GM10847 (cell line): ENCODE data around the gene ARSI.

Experiments used
- POLR2A ChIP-seq: IDR thresholded peaks from 2 replicates; pipeline ENCODE4 v1.6.1; 2011; ENCODE audit not compliant: insufficient read length; ENCODE audit errors: extremely low read depth

Gene ARSI

GRCh38 chr5:150302301-150303069, at the start of gene ARSI:
Gene ARSI (minus strand): TSS chr5:150302905. CDS start chr5:150302373, 532 bp downstream.
- no peak for TF ChIP-seq POLR2A

GRCh38 chr5:150350524-150351344, 48.0 kb upstream of the ARSI start:
- TF ChIP-seq POLR2A = no peak

- no peak for TF ChIP-seq POLR2A
These were observed 47.1 kb upstream of the ARSI start for GRCh38 chr5:150349681-150350275.

- TF ChIP-seq POLR2A = no peak
These were observed 44.7 kb upstream of the ARSI start for GRCh38 chr5:150347451-150347850.

GRCh38 chr5:150347003-150347402, 44.3 kb upstream of the ARSI start:
- no peak for TF ChIP-seq POLR2A

GRCh38 chr5:150346592-150346991, 43.9 kb upstream of the ARSI start:
- TF ChIP-seq POLR2A = no peak

- TF ChIP-seq POLR2A = no peak
These were observed 43.0 kb upstream of the ARSI start for GRCh38 chr5:150345716-150346115.

- TF ChIP-seq POLR2A = no peak
These were observed 41.4 kb upstream of the ARSI start for GRCh38 chr5:150343994-150344631.

GRCh38 chr5:150342583-150342982, 39.9 kb upstream of the ARSI start:
- TF ChIP-seq POLR2A = no peak

GRCh38 chr5:150341989-150342388, 39.3 kb upstream of the ARSI start:
- no peak for TF ChIP-seq POLR2A

- TF ChIP-seq POLR2A = no peak
These were observed 38.6 kb upstream of the ARSI start for GRCh38 chr5:150341331-150341730.

GRCh38 chr5:150340614-150341255, 38.0 kb upstream of the ARSI start:
- TF ChIP-seq POLR2A = no peak

GRCh38 chr5:150339841-150340240, 37.1 kb upstream of the ARSI start:
- TF ChIP-seq POLR2A = no peak

- TF ChIP-seq POLR2A = no peak
These were observed 36.5 kb upstream of the ARSI start for GRCh38 chr5:150339165-150339564.

- TF ChIP-seq POLR2A = no peak
These were observed 35.8 kb upstream of the ARSI start for GRCh38 chr5:150338546-150338945.
